ENCODE results near the gene SIDT1. TPM values are rescaled to one million over a fixed set of nuclear protein-coding genes. Genes with fewer than 3 reads are reported as not detected.

Gene SIDT1
- polyA plus RNA-seq (2013, experiment 1 of 2; ENCODE audit: insufficient read length) = 0.17 TPM
- polyA plus RNA-seq (2013, experiment 2 of 2; ENCODE audit: insufficient read length) = 0.15 TPM

GRCh38 chr3:113531826-113532697 is at the start of gene SIDT1:
TSS of gene SIDT1 (plus strand) at chr3:113532555. CDS start at chr3:113533022, 467 bp downstream.
- no peak for DNase-seq

DNA sequence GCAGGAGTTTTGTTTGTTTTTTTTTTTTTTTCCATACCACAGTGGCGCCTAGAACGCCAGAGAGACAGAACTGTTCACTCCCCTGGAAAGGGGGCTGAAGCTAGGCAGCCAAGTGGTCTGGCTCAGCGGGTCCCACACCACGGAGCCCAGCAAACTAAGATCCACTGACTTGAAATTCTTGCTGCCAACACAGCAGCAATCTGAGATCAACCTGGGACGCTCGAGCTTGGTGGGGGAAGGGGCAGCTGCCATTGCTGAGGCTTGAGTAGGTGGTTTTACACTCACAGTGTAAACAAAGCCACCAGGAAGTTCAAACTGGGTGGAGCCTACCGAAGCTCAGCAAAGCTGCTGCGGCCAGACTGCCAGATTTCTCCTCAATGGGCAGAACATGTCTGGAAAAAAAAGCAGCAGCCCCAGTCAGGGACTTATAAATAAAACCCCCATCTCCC is 47.2 kb upstream of the SIDT1 start:
- no peak for DNase-seq

DNA sequence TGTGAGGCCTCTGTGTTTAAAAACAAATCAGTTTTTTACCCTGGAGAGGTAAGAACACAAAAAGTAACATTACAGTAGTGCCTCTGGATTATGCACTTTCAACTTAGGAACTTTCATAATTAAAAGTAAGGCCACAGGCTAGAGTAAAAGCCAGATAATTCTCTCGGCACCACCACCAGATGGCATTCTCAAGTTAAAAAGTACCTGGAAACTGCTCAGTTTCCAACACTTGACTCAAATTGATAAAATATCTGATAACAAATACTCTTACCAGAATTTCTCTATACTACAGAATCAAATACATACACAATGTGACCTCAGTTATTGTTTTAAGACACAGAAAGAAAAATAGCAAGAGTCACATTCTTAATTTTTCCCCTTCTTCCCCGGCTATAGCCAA is 37.3 kb upstream of the SIDT1 start:
- peak; percentile 18 for DNase-seq

DNA sequence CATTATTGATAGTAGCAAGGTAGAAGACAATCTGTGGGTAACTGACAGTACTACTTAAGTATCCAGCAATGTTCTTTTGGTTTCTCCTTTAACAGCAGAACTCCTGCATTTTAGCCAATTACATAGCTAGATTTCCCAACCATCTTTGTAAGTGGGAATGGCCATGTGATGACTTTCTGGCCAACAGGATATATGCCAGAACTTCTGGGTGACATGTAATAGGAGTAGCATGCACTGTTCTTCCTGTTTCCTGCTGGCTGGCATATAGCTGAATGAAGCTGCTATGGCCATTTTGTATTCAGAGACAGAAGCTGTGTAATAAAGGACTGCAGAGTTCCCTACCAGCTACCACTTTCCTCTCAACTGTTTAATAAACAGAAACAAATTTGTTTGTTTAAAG is 35.4 kb upstream of the SIDT1 start:
- DNase-seq = peak; percentile 9

GRCh38 chr3:113498221-113499005 is 33.9 kb upstream of the SIDT1 start:
- peak; percentile 59 for DNase-seq

- DNase-seq = peak; percentile 3
Measured at GRCh38 chr3:113499081-113499480, 33.3 kb upstream of the SIDT1 start.

DNA sequence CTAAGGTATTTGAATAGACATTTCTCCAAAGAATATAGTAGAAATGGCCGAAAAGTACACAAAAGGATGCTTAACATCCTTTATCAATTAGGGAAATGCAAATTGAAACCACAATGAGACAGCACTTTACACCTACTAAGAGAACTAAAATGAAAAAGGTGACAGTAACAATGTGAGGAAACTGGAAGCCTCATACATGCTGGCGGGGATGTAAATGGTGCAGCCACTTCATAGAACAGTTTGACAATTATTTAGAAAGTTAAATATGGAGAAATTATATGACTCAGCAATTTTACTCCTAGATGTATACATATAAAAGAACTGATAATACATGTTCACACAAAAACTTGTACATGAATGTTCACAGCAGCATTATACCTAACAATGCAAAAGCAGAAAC is 30.8 kb upstream of the SIDT1 start:
- DNase-seq = no peak

DNA sequence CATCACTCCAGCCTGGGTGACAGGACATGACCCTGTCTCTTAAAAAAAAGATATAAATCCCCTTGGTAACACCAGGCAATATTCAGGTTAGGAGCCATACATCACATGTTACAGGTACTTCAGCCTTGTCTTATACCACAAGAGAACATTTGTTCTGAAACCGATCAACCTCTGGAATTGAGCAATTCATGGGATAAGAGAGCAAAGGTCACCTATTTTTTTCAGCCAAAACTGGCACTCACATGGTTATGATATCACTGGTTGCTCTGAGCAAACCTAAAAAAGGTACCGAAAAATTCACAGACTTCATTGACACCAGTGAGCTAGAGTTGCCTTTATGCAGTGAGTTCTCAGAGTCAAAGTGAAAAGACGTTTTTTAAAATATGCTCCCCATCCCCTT is 26.5 kb upstream of the SIDT1 start:
- DNase-seq = no peak

GRCh38 chr3:113507501-113508067 is 24.8 kb upstream of the SIDT1 start:
- no peak for DNase-seq

DNA sequence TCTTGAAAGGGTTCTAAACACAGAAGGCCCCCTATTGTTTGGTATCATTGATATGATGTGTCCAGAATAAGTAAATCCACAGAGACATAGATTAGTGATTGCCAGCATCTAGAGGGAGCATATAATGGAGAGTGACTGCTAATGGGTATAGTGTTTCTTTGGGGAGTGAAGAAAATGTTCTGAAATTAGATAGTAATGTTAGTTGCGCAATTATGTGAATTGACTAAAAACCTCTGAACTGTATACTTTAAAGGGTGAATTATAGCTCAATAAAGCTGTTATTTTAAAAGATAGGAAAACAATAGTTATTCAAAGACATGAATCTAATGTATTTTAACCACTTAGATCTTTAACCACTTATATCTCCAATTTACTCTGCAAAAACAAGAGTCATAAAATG is 23.4 kb upstream of the SIDT1 start:
- DNase-seq = no peak

DNA sequence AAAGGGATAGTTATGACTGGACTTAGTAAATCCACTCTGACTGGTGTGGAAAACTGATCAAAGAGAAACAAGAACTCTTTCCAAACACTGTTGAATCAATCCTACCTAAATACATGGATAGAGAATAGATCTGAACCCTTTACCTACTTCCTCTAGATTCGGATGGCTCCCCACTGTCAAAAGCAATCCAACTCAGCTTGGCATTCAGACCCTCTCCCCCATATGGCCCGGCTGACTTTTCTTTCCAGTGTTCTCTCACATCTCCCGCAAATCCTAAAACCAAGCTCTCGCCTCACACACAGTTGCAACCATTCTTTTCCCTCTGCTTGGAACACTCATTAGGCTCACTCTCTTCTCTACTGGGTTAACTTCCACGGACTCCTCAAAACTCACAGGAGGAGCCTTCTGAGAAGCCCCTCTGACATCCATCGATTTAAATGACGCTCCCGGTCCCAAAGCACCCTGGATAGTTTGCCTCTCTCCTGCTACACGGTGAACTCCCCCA is 18.0 kb upstream of the SIDT1 start:
- DNase-seq = no peak

- no peak for DNase-seq
Measured at GRCh38 chr3:113516115-113516505, 16.2 kb upstream of the SIDT1 start.

GRCh38 chr3:113521981-113522380 is 10.4 kb upstream of the SIDT1 start:
- DNase-seq = no peak

DNA sequence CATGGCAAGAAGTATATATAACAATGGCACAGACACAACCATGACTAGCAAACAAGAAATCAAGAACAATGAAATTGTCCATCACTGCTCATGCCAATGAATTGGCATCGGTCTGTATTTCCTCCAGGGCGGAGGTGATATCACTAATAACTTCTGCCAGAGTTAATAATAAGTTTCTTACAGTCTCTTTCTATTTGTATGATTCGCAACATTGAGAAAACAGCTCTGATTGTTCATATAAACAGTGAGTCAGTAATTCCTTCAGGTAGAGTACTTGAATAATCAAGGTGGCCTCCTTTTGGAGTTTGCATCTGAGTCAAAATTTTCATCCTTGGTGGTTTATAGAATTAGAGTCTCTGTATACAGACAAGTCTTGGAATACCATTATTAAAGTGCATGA is 9.1 kb upstream of the SIDT1 start:
- no peak for DNase-seq

DNA sequence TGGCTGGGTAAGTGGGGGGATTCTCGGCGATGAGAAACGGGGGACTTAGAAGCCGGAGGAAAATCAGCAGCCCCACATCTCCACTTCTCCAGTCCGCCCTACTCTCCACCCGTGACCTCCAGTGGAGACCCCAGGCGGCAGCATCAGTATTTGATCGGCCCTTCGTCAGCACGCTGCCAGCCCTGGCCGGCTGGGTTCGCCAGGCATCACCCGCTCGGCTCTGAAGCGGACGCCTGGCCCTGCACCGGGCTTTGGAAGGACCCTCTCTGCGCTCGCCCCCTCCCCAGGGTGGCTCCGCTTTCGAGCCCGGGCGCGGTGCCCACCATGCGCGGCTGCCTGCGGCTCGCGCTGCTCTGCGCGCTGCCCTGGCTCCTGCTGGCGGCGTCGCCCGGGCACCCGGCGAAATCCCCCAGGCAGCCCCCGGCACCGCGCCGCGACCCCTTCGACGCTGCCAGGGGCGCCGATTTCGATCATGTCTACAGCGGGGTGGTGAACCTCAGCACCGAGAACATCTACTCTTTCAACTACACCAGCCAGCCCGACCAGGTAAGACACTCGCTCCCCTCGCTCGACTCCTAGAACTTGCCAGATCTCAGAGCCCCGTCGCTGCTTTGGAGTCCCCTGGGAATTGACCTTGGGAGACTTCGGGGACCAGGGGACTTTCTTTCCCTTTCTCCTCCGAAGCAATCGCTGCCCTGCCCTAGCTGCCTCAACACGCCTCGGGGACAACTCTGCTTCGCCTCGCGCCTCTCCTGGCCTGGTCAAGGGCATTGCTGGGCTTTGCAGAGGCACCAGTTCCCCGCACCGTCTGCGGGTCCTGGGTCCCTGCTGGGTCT is 561 bp downstream of the SIDT1 start:
- DNase-seq = no peak

- DNase-seq = no peak
Measured at GRCh38 chr3:113533534-113533892, 1.2 kb downstream of the SIDT1 start.

DNA sequence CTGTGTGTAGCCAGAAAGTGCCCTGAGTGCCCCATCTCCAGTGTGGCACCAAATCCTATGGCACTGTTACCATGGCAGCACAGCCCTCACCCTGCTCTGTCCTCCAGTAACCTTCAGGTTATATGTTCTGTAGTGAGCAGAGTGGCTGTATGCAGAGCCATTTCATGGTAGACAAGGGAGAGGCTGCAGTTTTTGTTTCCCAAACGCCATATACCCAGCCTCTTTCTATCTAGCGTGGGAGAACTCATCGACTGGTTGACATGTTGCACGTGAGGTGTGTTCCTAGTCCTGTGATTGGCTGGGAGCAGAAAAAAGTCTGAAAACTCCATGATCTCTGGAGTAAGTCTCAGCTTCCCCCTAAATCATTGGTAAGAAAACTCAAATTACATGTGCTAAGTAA is 2.0 kb downstream of the SIDT1 start:
- DNase-seq = no peak

- DNase-seq = no peak
Measured at GRCh38 chr3:113535898-113536297, 3.5 kb downstream of the SIDT1 start.

DNA sequence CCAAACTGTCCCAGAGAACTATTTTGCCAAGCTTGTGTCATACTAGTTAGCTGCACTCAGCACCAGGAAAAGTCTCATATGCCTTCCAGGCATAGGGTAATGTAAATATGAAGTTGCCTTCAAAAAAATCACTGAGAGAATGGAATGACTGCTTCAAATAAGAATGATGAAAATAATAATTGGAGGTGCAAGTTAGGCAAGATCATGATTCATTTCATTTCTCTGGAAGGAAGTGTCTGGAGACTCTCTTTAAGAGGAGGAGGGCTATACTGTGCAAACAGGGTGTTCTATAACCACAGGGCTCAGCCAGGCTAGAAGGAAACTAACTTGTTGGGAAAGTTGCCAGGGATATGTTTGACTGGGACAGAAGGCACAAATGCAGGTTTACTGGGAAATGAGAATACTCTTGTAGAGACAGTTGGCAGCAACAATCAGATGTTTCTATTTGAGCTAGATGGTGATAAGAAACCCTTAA is 4.3 kb downstream of the SIDT1 start:
- peak; percentile 12 for DNase-seq

DNA sequence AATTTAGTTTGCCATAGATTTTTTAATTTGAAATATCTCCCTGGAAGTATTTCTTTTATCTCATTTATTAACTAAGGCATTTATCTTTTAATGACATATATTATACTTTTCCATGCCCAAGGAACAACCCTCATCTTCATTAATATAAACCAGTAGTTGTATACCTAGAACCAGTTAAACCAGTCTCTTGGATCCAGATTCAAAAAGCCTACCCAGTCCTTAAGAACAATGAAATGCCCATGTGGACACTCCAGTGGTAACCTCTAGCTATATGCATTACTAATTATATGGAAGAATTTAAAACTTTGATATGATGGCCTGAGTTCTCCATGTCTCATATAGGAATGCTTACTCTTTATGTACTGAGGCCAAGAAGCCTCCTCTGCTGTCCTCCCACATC is 4.8 kb downstream of the SIDT1 start:
- no peak for DNase-seq

- no peak for DNase-seq
Measured at GRCh38 chr3:113541519-113541918, 9.2 kb downstream of the SIDT1 start.

GRCh38 chr3:113545594-113545993 is 13.2 kb downstream of the SIDT1 start:
- DNase-seq = no peak
